AG04450 (cell line): Measurements from ENCODE around the gene TPX2. TPM values are rescaled to one million over a fixed set of nuclear protein-coding genes. Genes with fewer than 3 reads are reported as not detected.
"Not testable (repeated sequence)": the region's sequence is repeated elsewhere in the genome, so short reads cannot be mapped to it uniquely, and the experiment has no call there.

ENCODE experiments used
- CTCF ChIA-PET: fragments of 300-600, 350-600 bp; formaldehyde crosslinking; extraction: SDS; loops from one replicate; lab custom pipeline; 2022; ENCODE audit warnings: antibody characterized with exemption, inconsistent platforms; lab: Charles Lee
- POLR2A ChIA-PET: fragments of 350-600 bp; formaldehyde crosslinking; extraction: SDS; loops from one replicate; lab custom pipeline; 2021; ENCODE audit warnings: antibody characterized with exemption, inconsistent platforms; lab: Yijun Ruan, JAX
- DNase-seq: peaks from one replicate; pipeline ENCODE4 v3.0.0-alpha.2; 2011; ENCODE audit warnings: low read depth, low spot score
- H3K27ac ChIP-seq: one replicate; pipeline ENCODE4 v1.5.1; 2012; ENCODE audit warnings: low read depth, low read length, control low read depth
- H3K27me3 ChIP-seq: one replicate; pipeline ENCODE4 v1.6.0; 2012; ENCODE audit warnings: low read length; ENCODE audit not compliant: control insufficient read depth, insufficient read depth
- H3K4me3 ChIP-seq: 2 replicates; pipeline ENCODE4 v1.5.1; 2011; ENCODE audit warnings: mild to moderate bottlenecking, low read depth, low read length, control low read depth
- H3K9me3 ChIP-seq: 2 replicates; pipeline ENCODE4 v1.5.1; 2012; ENCODE audit warnings: low read length; ENCODE audit not compliant: control insufficient read depth, insufficient read depth
- CTCF ChIP-seq: IDR thresholded peaks from 2 replicates; pipeline ENCODE4 v1.5.1; 2011; ENCODE audit warnings: low read depth, low read length, control low read depth, inconsistent platforms
- polyA plus RNA-seq: library from polyadenylated mRNA; depleted of rRNA; stranded (reverse); fragments of >200 nt; gene quantifications from 2 replicates; pipeline ENCODE4 v1.2.3, GENCODE V29; 2011

The TPX2 gene
- polyA plus RNA-seq, 1 experiment: 24.4 TPM

GRCh38 chr20:31826074-31826473 is 87.0 kb downstream of the TPX2 start:
- Histone ChIP-seq H3K9me3 (no peaks in the 10 kb centered on the region), H3K4me3 (no peak overlapping the region), H3K27ac (no peak overlapping the region), H3K27me3 (peaks cover 4% of the 10 kb centered on the region)
- ChIA-PET CTCF (interaction anchor here (1.5 to 6.7 kb wide), 2 partner anchors 12 to 205 kb away, joined by 3 to 73 read pairs; no protein-coding TSS in a partner anchor), POLR2A (no interaction called here)
- TF ChIP-seq CTCF: no peak
- DNase-seq: no peak

GRCh38 chr20:31827059-31827458 is 88.0 kb downstream of the TPX2 start:
- ChIA-PET POLR2A (interaction anchor here (0.6 to 0.8 kb wide), 2 partner anchors 123 to 125 kb away, joined by 3 read pairs; partner anchors contain the start of gene PDRG1), CTCF (interaction anchor here (1.5 to 6.7 kb wide), 2 partner anchors 11 to 204 kb away, joined by 3 to 73 read pairs; no protein-coding TSS in a partner anchor)
- H3K27ac ChIP-seq: no peak overlapping the region
- DNase-seq: no peak
- H3K27me3 ChIP-seq: peaks cover 6% of the 10 kb centered on the region
- H3K9me3 ChIP-seq: no peaks in the 10 kb centered on the region
- H3K4me3 ChIP-seq: no peak overlapping the region
- no peak for TF ChIP-seq CTCF

- CTCF ChIA-PET, H3K27ac ChIP-seq, POLR2A ChIA-PET, H3K9me3 ChIP-seq, H3K27me3 ChIP-seq, DNase-seq, H3K4me3 ChIP-seq: not testable (repeated sequence)
Observed at GRCh38 chr20:31828016-31828415, 88.9 kb downstream of the TPX2 start.

- POLR2A ChIA-PET: no interaction called here
- H3K9me3 ChIP-seq: no peaks in the 10 kb centered on the region
- peaks cover 6% of the 10 kb centered on the region for H3K27me3 ChIP-seq
- TF ChIP-seq CTCF: no peak
- no peak overlapping the region for H3K27ac ChIP-seq
- no peak for DNase-seq
- H3K4me3 ChIP-seq: no peak overlapping the region
- CTCF ChIA-PET: interaction anchor here (1.9 kb wide), 1 partner anchor 23 kb away, joined by 10 read pairs; no protein-coding TSS in a partner anchor
Observed at GRCh38 chr20:31829731-31830130, 90.6 kb downstream of the TPX2 start.

- no peak for DNase-seq
- POLR2A ChIA-PET: no interaction called here
- Histone ChIP-seq H3K9me3 (no peaks in the 10 kb centered on the region; the same call in 1 of the 2 replicates), H3K4me3 (no peak overlapping the region), H3K27me3 (peaks cover 6% of the 10 kb centered on the region), H3K27ac (no peak overlapping the region)
- CTCF ChIA-PET: interaction anchor here (1.3 to 1.9 kb wide), 2 partner anchors 21 to 23 kb away, joined by 3 to 10 read pairs; no protein-coding TSS in a partner anchor
- TF ChIP-seq CTCF: no peak
Observed at GRCh38 chr20:31830406-31830981, 91.4 kb downstream of the TPX2 start.
